ENCODE data around the gene UCN2.

DNA sequence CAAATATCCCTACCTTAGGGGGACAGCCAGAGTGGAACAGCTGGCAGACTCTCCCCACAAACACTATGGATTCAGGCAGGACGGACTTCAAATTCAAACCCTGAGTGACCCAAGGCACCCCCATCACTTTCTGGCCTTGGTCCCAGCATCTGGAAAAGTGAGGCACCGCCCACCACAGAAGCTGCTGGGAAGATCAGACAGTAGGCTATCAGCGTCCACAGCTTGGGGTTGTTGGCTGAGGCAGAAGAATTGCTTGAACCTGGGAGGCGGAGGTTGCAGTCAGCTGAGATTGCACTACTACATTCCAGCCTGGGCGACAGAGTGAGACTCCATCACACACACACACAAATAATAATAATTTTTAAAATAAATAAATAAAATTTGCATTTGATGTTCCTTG lies 15.5 kb downstream of the UCN2 start:
- TF ChIP-seq, protein P1, sequence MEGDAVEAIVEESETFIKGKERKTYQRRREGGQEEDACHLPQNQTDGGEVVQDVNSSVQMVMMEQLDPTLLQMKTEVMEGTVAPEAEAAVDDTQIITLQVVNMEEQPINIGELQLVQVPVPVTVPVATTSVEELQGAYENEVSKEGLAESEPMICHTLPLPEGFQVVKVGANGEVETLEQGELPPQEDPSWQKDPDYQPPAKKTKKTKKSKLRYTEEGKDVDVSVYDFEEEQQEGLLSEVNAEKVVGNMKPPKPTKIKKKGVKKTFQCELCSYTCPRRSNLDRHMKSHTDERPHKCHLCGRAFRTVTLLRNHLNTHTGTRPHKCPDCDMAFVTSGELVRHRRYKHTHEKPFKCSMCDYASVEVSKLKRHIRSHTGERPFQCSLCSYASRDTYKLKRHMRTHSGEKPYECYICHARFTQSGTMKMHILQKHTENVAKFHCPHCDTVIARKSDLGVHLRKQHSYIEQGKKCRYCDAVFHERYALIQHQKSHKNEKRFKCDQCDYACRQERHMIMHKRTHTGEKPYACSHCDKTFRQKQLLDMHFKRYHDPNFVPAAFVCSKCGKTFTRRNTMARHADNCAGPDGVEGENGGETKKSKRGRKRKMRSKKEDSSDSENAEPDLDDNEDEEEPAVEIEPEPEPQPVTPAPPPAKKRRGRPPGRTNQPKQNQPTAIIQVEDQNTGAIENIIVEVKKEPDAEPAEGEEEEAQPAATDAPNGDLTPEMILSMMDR (IDR thresholded peaks at IDR 0.05) = no peak
- no peak for TF ChIP-seq POLR2AphosphoS5 (IDR thresholded peaks at IDR 0.05; ENCODE audit: low read depth, low read length)
- TF ChIP-seq, protein P2, sequence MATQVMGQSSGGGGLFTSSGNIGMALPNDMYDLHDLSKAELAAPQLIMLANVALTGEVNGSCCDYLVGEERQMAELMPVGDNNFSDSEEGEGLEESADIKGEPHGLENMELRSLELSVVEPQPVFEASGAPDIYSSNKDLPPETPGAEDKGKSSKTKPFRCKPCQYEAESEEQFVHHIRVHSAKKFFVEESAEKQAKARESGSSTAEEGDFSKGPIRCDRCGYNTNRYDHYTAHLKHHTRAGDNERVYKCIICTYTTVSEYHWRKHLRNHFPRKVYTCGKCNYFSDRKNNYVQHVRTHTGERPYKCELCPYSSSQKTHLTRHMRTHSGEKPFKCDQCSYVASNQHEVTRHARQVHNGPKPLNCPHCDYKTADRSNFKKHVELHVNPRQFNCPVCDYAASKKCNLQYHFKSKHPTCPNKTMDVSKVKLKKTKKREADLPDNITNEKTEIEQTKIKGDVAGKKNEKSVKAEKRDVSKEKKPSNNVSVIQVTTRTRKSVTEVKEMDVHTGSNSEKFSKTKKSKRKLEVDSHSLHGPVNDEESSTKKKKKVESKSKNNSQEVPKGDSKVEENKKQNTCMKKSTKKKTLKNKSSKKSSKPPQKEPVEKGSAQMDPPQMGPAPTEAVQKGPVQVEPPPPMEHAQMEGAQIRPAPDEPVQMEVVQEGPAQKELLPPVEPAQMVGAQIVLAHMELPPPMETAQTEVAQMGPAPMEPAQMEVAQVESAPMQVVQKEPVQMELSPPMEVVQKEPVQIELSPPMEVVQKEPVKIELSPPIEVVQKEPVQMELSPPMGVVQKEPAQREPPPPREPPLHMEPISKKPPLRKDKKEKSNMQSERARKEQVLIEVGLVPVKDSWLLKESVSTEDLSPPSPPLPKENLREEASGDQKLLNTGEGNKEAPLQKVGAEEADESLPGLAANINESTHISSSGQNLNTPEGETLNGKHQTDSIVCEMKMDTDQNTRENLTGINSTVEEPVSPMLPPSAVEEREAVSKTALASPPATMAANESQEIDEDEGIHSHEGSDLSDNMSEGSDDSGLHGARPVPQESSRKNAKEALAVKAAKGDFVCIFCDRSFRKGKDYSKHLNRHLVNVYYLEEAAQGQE (IDR thresholded peaks at IDR 0.05; ENCODE audit: insufficient read depth in 1 of 2, low read depth in 2 of 2, low read length in 1 of 2) = no peak
- TF ChIP-seq SIN3A (IDR thresholded peaks at IDR 0.05; ENCODE audit: borderline replicate concordance, insufficient read depth, low read depth, low read length) = no peak
